Measurements from ENCODE around the gene TIMM9. TPM values are rescaled to one million over a fixed set of nuclear protein-coding genes. Genes with fewer than 3 reads are reported as not detected.

TIMM9 gene
- polyA plus RNA-seq, 1 of the 3 experiments (the other 2 are of a cell fraction): 17.9 TPM

DNA sequence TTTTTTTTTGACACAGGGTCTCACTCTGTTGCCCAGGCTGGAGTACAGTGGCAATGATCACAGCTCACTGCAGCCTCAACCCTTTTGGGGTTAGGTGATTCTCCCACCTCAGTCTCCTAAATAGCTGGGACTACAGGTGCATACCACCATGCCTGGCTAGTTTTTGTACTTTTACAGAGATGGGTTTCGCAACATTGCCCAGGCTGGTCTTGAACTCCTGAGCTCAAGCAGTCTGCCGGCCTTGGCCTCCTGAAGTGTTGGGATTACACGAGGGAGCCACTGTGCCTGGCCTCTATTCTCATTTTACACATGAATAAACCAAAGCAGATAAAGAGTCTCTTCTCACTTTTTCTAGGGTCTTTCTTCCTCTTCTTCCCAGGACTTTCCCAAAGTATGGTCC is 28.4 kb downstream of the TIMM9 start (continued):
- TF ChIP-seq, protein P1, sequence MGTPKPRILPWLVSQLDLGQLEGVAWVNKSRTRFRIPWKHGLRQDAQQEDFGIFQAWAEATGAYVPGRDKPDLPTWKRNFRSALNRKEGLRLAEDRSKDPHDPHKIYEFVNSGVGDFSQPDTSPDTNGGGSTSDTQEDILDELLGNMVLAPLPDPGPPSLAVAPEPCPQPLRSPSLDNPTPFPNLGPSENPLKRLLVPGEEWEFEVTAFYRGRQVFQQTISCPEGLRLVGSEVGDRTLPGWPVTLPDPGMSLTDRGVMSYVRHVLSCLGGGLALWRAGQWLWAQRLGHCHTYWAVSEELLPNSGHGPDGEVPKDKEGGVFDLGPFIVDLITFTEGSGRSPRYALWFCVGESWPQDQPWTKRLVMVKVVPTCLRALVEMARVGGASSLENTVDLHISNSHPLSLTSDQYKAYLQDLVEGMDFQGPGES (IDR thresholded peaks at IDR 0.05; ENCODE audit: low read depth, low read length): no peak
- TF ChIP-seq SIN3A (IDR thresholded peaks at IDR 0.05; ENCODE audit: borderline replicate concordance, low read depth, low read length) (no peak), ELF1 (IDR thresholded peaks at IDR 0.05) (no peak), YY1 (IDR thresholded peaks at IDR 0.05; ENCODE audit: low read depth) (no peak), FOXJ3 (CRISPR knock-in tag; IDR thresholded peaks at IDR 0.05) (no peak)
- TF ChIP-seq, protein P2, sequence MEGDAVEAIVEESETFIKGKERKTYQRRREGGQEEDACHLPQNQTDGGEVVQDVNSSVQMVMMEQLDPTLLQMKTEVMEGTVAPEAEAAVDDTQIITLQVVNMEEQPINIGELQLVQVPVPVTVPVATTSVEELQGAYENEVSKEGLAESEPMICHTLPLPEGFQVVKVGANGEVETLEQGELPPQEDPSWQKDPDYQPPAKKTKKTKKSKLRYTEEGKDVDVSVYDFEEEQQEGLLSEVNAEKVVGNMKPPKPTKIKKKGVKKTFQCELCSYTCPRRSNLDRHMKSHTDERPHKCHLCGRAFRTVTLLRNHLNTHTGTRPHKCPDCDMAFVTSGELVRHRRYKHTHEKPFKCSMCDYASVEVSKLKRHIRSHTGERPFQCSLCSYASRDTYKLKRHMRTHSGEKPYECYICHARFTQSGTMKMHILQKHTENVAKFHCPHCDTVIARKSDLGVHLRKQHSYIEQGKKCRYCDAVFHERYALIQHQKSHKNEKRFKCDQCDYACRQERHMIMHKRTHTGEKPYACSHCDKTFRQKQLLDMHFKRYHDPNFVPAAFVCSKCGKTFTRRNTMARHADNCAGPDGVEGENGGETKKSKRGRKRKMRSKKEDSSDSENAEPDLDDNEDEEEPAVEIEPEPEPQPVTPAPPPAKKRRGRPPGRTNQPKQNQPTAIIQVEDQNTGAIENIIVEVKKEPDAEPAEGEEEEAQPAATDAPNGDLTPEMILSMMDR (IDR thresholded peaks at IDR 0.05): no peak
- TF ChIP-seq, protein P3, sequence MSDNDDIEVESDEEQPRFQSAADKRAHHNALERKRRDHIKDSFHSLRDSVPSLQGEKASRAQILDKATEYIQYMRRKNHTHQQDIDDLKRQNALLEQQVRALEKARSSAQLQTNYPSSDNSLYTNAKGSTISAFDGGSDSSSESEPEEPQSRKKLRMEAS (IDR thresholded peaks at IDR 0.05; ENCODE audit: low read depth): no peak

DNA sequence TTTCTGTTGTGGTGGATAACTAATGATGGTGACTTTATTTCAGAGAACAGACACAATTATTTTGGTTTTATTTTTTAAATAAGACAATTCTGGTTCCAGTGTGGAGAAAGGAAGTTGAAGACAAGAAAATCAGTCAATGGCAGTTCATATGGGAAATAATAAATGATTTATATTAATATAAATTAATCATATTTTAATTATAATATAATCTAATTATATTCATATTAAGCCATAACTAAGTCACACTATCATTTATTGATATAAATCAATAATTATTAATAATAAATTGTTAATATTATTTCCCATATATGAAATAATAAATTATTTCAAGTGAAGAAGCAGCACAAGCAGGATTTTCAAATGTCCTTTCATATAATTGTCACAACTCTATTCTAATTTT is 28.8 kb downstream of the TIMM9 start:
- H3K27ac ChIP-seq (ENCODE audit: low read depth in 2 of 2, low read length in 1 of 2): no peak overlapping the region
- peaks cover 0 to 6% of the 10 kb centered on the region in 2 experiments; a peak in 1 of 4 replicates for H3K4me1 ChIP-seq (ENCODE audit: control insufficient read depth in 1 of 2, insufficient read depth in 2 of 2, low read depth in 1 of 2, low read length in 1 of 2)
- no peaks in the 10 kb centered on the region for H3K9me2 ChIP-seq
- no peak overlapping the region for H3K9ac ChIP-seq
- H3K9me3 ChIP-seq: no peaks in the 10 kb centered on the region
- no peaks in the 10 kb centered on the region for H4K20me1 ChIP-seq (ENCODE audit: insufficient read depth)
- no peaks in the 10 kb centered on the region for H3K27me3 ChIP-seq (ENCODE audit: insufficient read depth)
- no peak overlapping the region for H3K4me3 ChIP-seq (ENCODE audit: low read depth in 2 of 2, low read length in 1 of 2)
- no peak overlapping the region for H2AFZ ChIP-seq (ENCODE audit: low read depth)
- H3K36me3 ChIP-seq (replicated peaks in 1 of 2; ENCODE audit: control insufficient read depth in 1 of 2, insufficient read depth in 2 of 2, low read length in 1 of 2): no peaks in the 10 kb centered on the region
- no peak for DNase-seq
- CTCF ChIA-PET: no interaction called here
- POLR2A ChIA-PET: no interaction called here
- no peak overlapping the region for H3K4me2 ChIP-seq
- H3F3A ChIP-seq (replicated peaks; ENCODE audit: insufficient read depth): peaks cover 3% of the 10 kb centered on the region
- H3K79me2 ChIP-seq (ENCODE audit: insufficient read depth): no peaks in the 10 kb centered on the region
- TF ChIP-seq TAF1 (IDR thresholded peaks at IDR 0.05; ENCODE audit: borderline replicate concordance, low read depth, low read length): no peak
- TF ChIP-seq MXI1 (IDR thresholded peaks at IDR 0.05; ENCODE audit: low read depth, low read length): no peak
- no peak for TF ChIP-seq POLR2AphosphoS5 (IDR thresholded peaks at IDR 0.05; ENCODE audit: low read depth, low read length)
- TF ChIP-seq JUND (IDR thresholded peaks at IDR 0.05): no peak
- TF ChIP-seq RCOR1 (IDR thresholded peaks at IDR 0.05; ENCODE audit: low read length): no peak
- no peak for TF ChIP-seq RAD21 (IDR thresholded peaks at IDR 0.05; ENCODE audit: low read length)
- no peak for TF ChIP-seq SIN3A (IDR thresholded peaks at IDR 0.05; ENCODE audit: borderline replicate concordance, low read depth, low read length)
- no peak for TF ChIP-seq CHD2 (IDR thresholded peaks at IDR 0.05; ENCODE audit: low read length, partially characterized antibody)
- no peak for TF ChIP-seq ELF1 (IDR thresholded peaks at IDR 0.05)
- TF ChIP-seq NRF1 (IDR thresholded peaks at IDR 0.05; ENCODE audit: low read depth, low read length): no peak
- no peak for TF ChIP-seq GATA2 (CRISPR knock-in tag; IDR thresholded peaks at IDR 0.05)
- no peak for TF ChIP-seq YY1 (IDR thresholded peaks at IDR 0.05; ENCODE audit: low read depth)
- TF ChIP-seq, protein P4, sequence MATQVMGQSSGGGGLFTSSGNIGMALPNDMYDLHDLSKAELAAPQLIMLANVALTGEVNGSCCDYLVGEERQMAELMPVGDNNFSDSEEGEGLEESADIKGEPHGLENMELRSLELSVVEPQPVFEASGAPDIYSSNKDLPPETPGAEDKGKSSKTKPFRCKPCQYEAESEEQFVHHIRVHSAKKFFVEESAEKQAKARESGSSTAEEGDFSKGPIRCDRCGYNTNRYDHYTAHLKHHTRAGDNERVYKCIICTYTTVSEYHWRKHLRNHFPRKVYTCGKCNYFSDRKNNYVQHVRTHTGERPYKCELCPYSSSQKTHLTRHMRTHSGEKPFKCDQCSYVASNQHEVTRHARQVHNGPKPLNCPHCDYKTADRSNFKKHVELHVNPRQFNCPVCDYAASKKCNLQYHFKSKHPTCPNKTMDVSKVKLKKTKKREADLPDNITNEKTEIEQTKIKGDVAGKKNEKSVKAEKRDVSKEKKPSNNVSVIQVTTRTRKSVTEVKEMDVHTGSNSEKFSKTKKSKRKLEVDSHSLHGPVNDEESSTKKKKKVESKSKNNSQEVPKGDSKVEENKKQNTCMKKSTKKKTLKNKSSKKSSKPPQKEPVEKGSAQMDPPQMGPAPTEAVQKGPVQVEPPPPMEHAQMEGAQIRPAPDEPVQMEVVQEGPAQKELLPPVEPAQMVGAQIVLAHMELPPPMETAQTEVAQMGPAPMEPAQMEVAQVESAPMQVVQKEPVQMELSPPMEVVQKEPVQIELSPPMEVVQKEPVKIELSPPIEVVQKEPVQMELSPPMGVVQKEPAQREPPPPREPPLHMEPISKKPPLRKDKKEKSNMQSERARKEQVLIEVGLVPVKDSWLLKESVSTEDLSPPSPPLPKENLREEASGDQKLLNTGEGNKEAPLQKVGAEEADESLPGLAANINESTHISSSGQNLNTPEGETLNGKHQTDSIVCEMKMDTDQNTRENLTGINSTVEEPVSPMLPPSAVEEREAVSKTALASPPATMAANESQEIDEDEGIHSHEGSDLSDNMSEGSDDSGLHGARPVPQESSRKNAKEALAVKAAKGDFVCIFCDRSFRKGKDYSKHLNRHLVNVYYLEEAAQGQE (IDR thresholded peaks at IDR 0.05; ENCODE audit: low read depth, low read length): no peak
- TF ChIP-seq TEAD4 (IDR thresholded peaks at IDR 0.05; ENCODE audit: borderline replicate concordance, insufficient read depth): no peak
